Measurements from ENCODE around the gene ZNF507. TPM values are rescaled to one million over a fixed set of nuclear protein-coding genes. Genes with fewer than 3 reads are reported as not detected.

Gene ZNF507
- total RNA-seq, 2 donors from 2014 or later = 22.6 to 34.6 TPM

- no peaks in the 10 kb centered on the region for H3K4me1 ChIP-seq (ENCODE audit: control insufficient read depth in 1 of 2, low read depth in 2 of 2)
- H3K4me3 ChIP-seq = no peak overlapping the region
- DNase-seq (ENCODE audit: low spot score) (no peak), ATAC-seq (ENCODE audit: insufficient number of reproducible peaks, low FRiP score, low read depth) (no peak)
- no peaks in the 10 kb centered on the region for H3K27me3 ChIP-seq (replicated peaks; ENCODE audit: insufficient read depth)
- H3K9me3 ChIP-seq = no peaks in the 10 kb centered on the region
- no peaks in the 10 kb centered on the region for H3K36me3 ChIP-seq
- H3K27ac ChIP-seq = no peak overlapping the region
- no peak for TF ChIP-seq CTCF (IDR thresholded peaks at IDR 0.05)
Measured at GRCh38 chr19:32415246-32415645, 69.8 kb downstream of the ZNF507 start.

DNA sequence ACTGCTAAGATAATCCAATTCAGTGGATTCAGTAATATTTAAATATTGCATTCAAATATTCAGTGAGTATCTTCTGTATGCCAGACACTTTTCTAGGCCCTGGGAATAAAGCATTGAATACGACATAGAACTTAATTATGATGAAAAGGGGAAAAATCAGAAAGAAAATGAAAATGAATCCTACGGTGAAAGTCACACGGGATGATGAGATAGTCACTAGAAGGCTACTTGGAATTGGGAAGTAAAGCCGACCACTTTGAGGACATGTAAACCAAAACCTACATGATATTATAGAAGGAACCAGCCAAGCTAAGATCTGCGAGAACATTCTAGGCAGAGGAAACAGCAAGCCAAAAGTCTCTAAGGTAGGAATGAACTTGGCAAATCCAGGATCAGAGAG, 70.3 kb downstream of the ZNF507 start:
- no peak overlapping the region for H3K27ac ChIP-seq
- H3K4me3 ChIP-seq = no peak overlapping the region
- no peak for TF ChIP-seq CTCF (IDR thresholded peaks at IDR 0.05)
- no peaks in the 10 kb centered on the region for H3K27me3 ChIP-seq (replicated peaks; ENCODE audit: insufficient read depth)
- H3K4me1 ChIP-seq (ENCODE audit: control insufficient read depth in 1 of 2, low read depth in 2 of 2) = no peaks in the 10 kb centered on the region
- no peak for DNase-seq (ENCODE audit: low spot score)
- ATAC-seq (ENCODE audit: insufficient number of reproducible peaks, low FRiP score, low read depth) = no peak
- no peaks in the 10 kb centered on the region for H3K9me3 ChIP-seq
- H3K36me3 ChIP-seq = no peaks in the 10 kb centered on the region

- no peaks in the 10 kb centered on the region for H3K9me3 ChIP-seq
- DNase-seq (ENCODE audit: low spot score) (no peak), ATAC-seq (ENCODE audit: insufficient number of reproducible peaks, low FRiP score, low read depth) (no peak)
- no peak overlapping the region for H3K27ac ChIP-seq
- H3K27me3 ChIP-seq (replicated peaks; ENCODE audit: insufficient read depth) = no peaks in the 10 kb centered on the region
- no peak for TF ChIP-seq CTCF (IDR thresholded peaks at IDR 0.05)
- no peaks in the 10 kb centered on the region for H3K4me1 ChIP-seq (ENCODE audit: control insufficient read depth in 1 of 2, low read depth in 2 of 2)
- H3K4me3 ChIP-seq = no peak overlapping the region
- no peaks in the 10 kb centered on the region for H3K36me3 ChIP-seq
Measured at GRCh38 chr19:32416749-32417456, 71.5 kb downstream of the ZNF507 start.

DNA sequence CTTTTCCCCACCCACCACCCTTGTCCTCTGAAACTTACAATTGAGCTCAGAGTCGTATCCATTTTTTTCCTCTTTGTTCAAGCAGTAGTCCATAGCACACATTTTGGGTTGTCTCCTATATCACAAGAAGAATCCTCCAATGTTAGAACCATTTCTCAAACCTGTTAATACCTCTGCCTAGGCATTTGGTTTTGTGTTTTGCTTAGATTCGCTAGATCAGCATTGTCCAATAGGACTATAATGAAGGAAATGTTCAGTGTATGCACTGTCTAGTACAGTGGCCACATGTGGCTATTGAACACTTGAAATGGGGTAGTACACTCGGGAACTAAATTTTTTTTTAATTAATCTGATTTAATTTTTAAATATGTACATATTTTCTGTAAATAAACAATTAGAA, 72.7 kb downstream of the ZNF507 start:
- H3K36me3 ChIP-seq = no peaks in the 10 kb centered on the region
- H3K27me3 ChIP-seq (replicated peaks; ENCODE audit: insufficient read depth) = no peaks in the 10 kb centered on the region
- no peaks in the 10 kb centered on the region for H3K4me1 ChIP-seq (ENCODE audit: control insufficient read depth in 1 of 2, low read depth in 2 of 2)
- no peak for TF ChIP-seq CTCF (IDR thresholded peaks at IDR 0.05)
- H3K4me3 ChIP-seq = no peak overlapping the region
- H3K27ac ChIP-seq = no peak overlapping the region
- no peaks in the 10 kb centered on the region for H3K9me3 ChIP-seq
- ATAC-seq (ENCODE audit: insufficient number of reproducible peaks, low FRiP score, low read depth) (no peak), DNase-seq (ENCODE audit: low spot score) (no peak)

- no peak overlapping the region for H3K27ac ChIP-seq
- no peaks in the 10 kb centered on the region for H3K4me1 ChIP-seq (ENCODE audit: control insufficient read depth in 1 of 2, low read depth in 2 of 2)
- no peaks in the 10 kb centered on the region for H3K9me3 ChIP-seq
- TF ChIP-seq CTCF (IDR thresholded peaks at IDR 0.05) = no peak
- no peaks in the 10 kb centered on the region for H3K36me3 ChIP-seq
- H3K27me3 ChIP-seq (replicated peaks; ENCODE audit: insufficient read depth) = no peaks in the 10 kb centered on the region
- no peak overlapping the region for H3K4me3 ChIP-seq
- DNase-seq (ENCODE audit: low spot score) (no peak), ATAC-seq (ENCODE audit: insufficient number of reproducible peaks, low FRiP score, low read depth) (no peak)
Measured at GRCh38 chr19:32421589-32422361, 76.4 kb downstream of the ZNF507 start.

Measured in thoracic aorta (tissue), 2 donors.